ENCODE measurements around the gene OR52J3. TPM values are rescaled to one million over a fixed set of nuclear protein-coding genes. Genes with fewer than 3 reads are reported as not detected.

The OR52J3 gene
- total RNA-seq, 1 experiment from 2014 or later: not detected

- no peaks in the 10 kb centered on the region for H3K4me1 ChIP-seq (ENCODE audit: insufficient read depth, low read length)
- H3K9ac ChIP-seq (ENCODE audit: low read length): no peak overlapping the region
- no peak overlapping the region for H3K4me2 ChIP-seq (ENCODE audit: low read length)
- no peaks in the 10 kb centered on the region for H3F3A ChIP-seq (ENCODE audit: low read length, unreplicated experiment)
- H3K9me3 ChIP-seq (ENCODE audit: low read length): no peaks in the 10 kb centered on the region
- H4K20me1 ChIP-seq (ENCODE audit: low read length): no peaks in the 10 kb centered on the region
- no peak overlapping the region for H3K27ac ChIP-seq (ENCODE audit: low read length)
- DNase-seq (no peak), ATAC-seq (no peak)
- ChIA-PET POLR2A (ENCODE audit: unreplicated experiment) (no interaction called here), CTCF (no interaction called here)
- no peak overlapping the region for H3K4me3 ChIP-seq (ENCODE audit: low read length)
- no peaks in the 10 kb centered on the region for H3K27me3 ChIP-seq (ENCODE audit: low read length)
- H3K79me2 ChIP-seq (ENCODE audit: low read length): no peaks in the 10 kb centered on the region
- no peaks in the 10 kb centered on the region for H3K9me2 ChIP-seq (replicated peaks; ENCODE audit: low read length)
- H3K36me3 ChIP-seq (ENCODE audit: low read depth, low read length): no peaks in the 10 kb centered on the region
- intact Hi-C loops (cut with micrococcal nuclease): no loop called here
- no peak overlapping the region for H2AFZ ChIP-seq (ENCODE audit: low read length)
- TF ChIP-seq EZH2phosphoT487 (IDR thresholded peaks at IDR 0.05; ENCODE audit: borderline replicate concordance, low read length) (no peak), EZH2 (IDR thresholded peaks at IDR 0.05; ENCODE audit: low read length, unreplicated experiment) (no peak)
- no TSS peak for BruUV-seq (replicated peaks)
Measured at GRCh38 chr11:5090668-5091067, 44.3 kb downstream of the OR52J3 start.

DNA sequence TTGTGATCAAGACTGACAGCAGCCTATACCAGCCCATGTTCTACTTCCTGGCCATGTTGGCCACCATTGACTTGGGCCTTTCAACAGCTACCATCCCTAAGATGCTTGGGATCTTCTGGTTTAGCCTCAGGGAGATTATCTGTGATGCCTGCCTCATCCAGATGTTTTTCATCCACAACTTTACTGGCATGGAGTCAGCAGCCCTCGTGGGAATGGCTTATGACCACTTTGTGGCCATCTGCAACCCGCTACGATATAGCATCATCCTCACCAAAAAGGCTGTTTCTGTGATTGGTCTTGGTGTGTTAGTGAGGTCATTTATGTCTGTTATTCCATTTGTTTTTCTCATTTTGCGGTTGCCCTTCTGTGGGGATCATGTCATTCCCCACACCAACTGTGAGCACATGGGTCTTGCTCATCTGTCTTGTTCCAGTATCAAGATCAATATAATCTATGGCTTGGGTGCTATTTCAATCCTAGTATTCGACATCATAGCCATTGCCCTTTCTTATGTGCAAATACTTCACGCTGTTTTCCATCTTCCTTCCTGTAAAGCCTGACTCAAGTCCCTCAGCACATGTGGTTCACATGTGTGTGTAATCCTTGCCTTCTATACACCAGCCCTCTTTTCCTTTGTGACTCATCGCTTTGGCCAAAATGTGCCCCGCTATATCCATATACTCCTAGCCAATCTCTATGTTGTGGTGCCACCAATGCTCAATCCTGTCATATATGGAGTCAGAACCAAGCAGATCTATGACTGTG lies 46.7 kb downstream of the OR52J3 start:
- ChIA-PET POLR2A (ENCODE audit: unreplicated experiment) (no interaction called here), CTCF (no interaction called here)
- H3K27me3 ChIP-seq (ENCODE audit: low read length): no peaks in the 10 kb centered on the region
- no peak overlapping the region for H3K4me3 ChIP-seq (ENCODE audit: low read length)
- no peaks in the 10 kb centered on the region for H3K9me3 ChIP-seq (ENCODE audit: low read length)
- no peak for DNase-seq
- H3K4me2 ChIP-seq (ENCODE audit: low read length): no peak overlapping the region
- no TSS peak for BruUV-seq (replicated peaks)
- no peak overlapping the region for H3K27ac ChIP-seq (ENCODE audit: low read length)
- no peak overlapping the region for H3K9ac ChIP-seq (ENCODE audit: low read length)
- no peaks in the 10 kb centered on the region for H3F3A ChIP-seq (ENCODE audit: low read length, unreplicated experiment)
- TF ChIP-seq CTCF (conservative IDR thresholded peaks at IDR 0.05; ENCODE audit: low read depth, low read length): no peak
- TF ChIP-seq EZH2 (IDR thresholded peaks at IDR 0.05; ENCODE audit: low read length, unreplicated experiment): no peak
- no peak for TF ChIP-seq EZH2phosphoT487 (IDR thresholded peaks at IDR 0.05; ENCODE audit: borderline replicate concordance, low read length)
- no peaks in the 10 kb centered on the region for H3K4me1 ChIP-seq (ENCODE audit: insufficient read depth, low read length)
- H2AFZ ChIP-seq (ENCODE audit: low read length): no peak overlapping the region
- no peaks in the 10 kb centered on the region for H3K9me2 ChIP-seq (replicated peaks; ENCODE audit: low read length)
- H3K36me3 ChIP-seq (ENCODE audit: low read depth, low read length): no peaks in the 10 kb centered on the region
- H4K20me1 ChIP-seq (ENCODE audit: low read length): no peaks in the 10 kb centered on the region
- intact Hi-C loops (cut with micrococcal nuclease): no loop called here
- ATAC-seq: no peak
- no peaks in the 10 kb centered on the region for H3K79me2 ChIP-seq (ENCODE audit: low read length)

- Histone ChIP-seq H3K4me2 (ENCODE audit: low read length) (no peak overlapping the region), H3K4me3 (ENCODE audit: low read length) (no peak overlapping the region), H4K20me1 (ENCODE audit: low read length) (no peaks in the 10 kb centered on the region), H3K9me3 (ENCODE audit: low read length) (no peaks in the 10 kb centered on the region), H3F3A (ENCODE audit: low read length, unreplicated experiment) (no peaks in the 10 kb centered on the region), H3K79me2 (ENCODE audit: low read length) (no peaks in the 10 kb centered on the region), H2AFZ (ENCODE audit: low read length) (no peak overlapping the region), H3K9me2 (replicated peaks; ENCODE audit: low read length) (no peaks in the 10 kb centered on the region), H3K36me3 (ENCODE audit: low read depth, low read length) (no peaks in the 10 kb centered on the region), H3K27me3 (ENCODE audit: low read length) (no peaks in the 10 kb centered on the region), H3K27ac (ENCODE audit: low read length) (no peak overlapping the region), H3K4me1 (ENCODE audit: insufficient read depth, low read length) (no peaks in the 10 kb centered on the region), H3K9ac (ENCODE audit: low read length) (no peak overlapping the region)
- TF ChIP-seq EZH2 (IDR thresholded peaks at IDR 0.05; ENCODE audit: low read length, unreplicated experiment) (no peak), EZH2phosphoT487 (IDR thresholded peaks at IDR 0.05; ENCODE audit: borderline replicate concordance, low read length) (no peak), CTCF (conservative IDR thresholded peaks at IDR 0.05; ENCODE audit: low read depth, low read length) (no peak)
- ChIA-PET CTCF (no interaction called here), POLR2A (ENCODE audit: unreplicated experiment) (no interaction called here)
- intact Hi-C loops (cut with micrococcal nuclease): no loop called here
- DNase-seq: no peak
- ATAC-seq: no peak
- BruUV-seq (replicated peaks): no TSS peak
Measured at GRCh38 chr11:5096011-5096410, 49.7 kb downstream of the OR52J3 start.

Other genes with a start within 250 kb of the OR52J3 start
- not detected in 2 replicates for gene OR52R1, start 242.1 kb upstream of the OR52J3 start, total RNA-seq (2014; rRNA removed)
- not detected in 2 replicates for gene OR51F2, start 225.2 kb upstream of the OR52J3 start, total RNA-seq (2014; rRNA removed)
- not detected in 2 replicates for gene OR51S1, start 197.3 kb upstream of the OR52J3 start, total RNA-seq (2014; rRNA removed)
- gene OR51T1, start 164.6 kb upstream of the OR52J3 start, total RNA-seq (2014; rRNA removed): not detected in 2 replicates
- gene OR51A7, start 142.7 kb upstream of the OR52J3 start, total RNA-seq (2014; rRNA removed): not detected in 2 replicates
- not detected in 2 replicates for gene OR51G2, start 127.2 kb upstream of the OR52J3 start, total RNA-seq (2014; rRNA removed)
- not detected in 2 replicates for gene OR51G1, start 122.2 kb upstream of the OR52J3 start, total RNA-seq (2014; rRNA removed)
- gene OR51A4, start 98.9 kb upstream of the OR52J3 start, total RNA-seq (2014; rRNA removed): not detected in 2 replicates
- gene OR51A2, start 90.8 kb upstream of the OR52J3 start, total RNA-seq (2014; rRNA removed): not detected in 2 replicates
- not detected in 2 replicates for gene OR51L1, start 51.7 kb upstream of the OR52J3 start, total RNA-seq (2014; rRNA removed)
- gene OR52E2, start 13.1 kb downstream of the OR52J3 start, total RNA-seq (2014; rRNA removed): not detected in 2 replicates
- not detected in 2 replicates for gene OR52E1, start 23.0 kb downstream of the OR52J3 start, total RNA-seq (2014; rRNA removed)
- not detected in 2 replicates for gene OR52A5, start 91.8 kb downstream of the OR52J3 start, total RNA-seq (2014; rRNA removed)
- gene OR52A1, start 108.2 kb downstream of the OR52J3 start, total RNA-seq (2014; rRNA removed): not detected in 2 replicates
- not detected in 2 replicates for gene OR51V1, start 154.2 kb downstream of the OR52J3 start, total RNA-seq (2014; rRNA removed)
- not detected in 2 replicates for gene HBB, start 180.5 kb downstream of the OR52J3 start, total RNA-seq (2014; rRNA removed)
- not detected in 2 replicates for gene HBD, start 188.0 kb downstream of the OR52J3 start, total RNA-seq (2014; rRNA removed)
- not detected in 2 replicates for gene HBG1, start 203.3 kb downstream of the OR52J3 start, total RNA-seq (2014; rRNA removed)
- gene HBG2, start 208.3 kb downstream of the OR52J3 start, total RNA-seq (2014; rRNA removed): not detected in 2 replicates
- 0.35 and 0.62 TPM in 2 replicates for gene HBE1, start 223.4 kb downstream of the OR52J3 start, total RNA-seq (2014; rRNA removed)